ENCODE measurements around the gene TTC34. TPM values are rescaled to one million over a fixed set of nuclear protein-coding genes. Genes with fewer than 3 reads are reported as not detected.

The TTC34 gene
- total and polyA plus RNA-seq, 2 experiments from 2014 or later, result 0.08 to 0.35 TPM

DNA sequence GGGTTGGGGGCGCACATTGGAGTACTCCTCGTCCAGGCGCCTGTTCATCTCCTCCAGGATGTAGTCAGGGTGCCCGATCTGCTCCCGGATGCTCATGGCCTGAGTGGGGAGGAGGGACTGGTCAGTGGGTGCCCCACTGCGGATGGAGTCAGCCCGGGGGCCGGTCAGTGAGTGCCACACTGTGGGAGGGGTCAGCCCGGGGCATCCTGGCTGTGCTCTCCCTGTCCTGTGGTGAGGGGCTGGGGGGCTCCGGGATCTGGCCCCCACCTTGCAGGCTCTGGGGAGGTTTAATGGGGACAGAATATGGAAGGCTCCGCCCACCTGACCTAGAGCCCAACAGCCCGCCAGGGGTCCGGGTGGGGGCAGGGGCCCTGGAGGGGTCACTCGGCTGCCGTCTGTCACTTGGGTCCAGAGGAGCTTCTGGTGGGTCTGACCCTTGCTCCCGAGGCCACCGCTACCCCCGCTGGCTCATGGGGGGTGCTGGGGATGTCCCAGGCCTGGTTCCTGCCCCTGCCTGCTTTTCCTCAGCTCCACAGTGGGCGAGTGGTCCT lies 206.2 kb downstream of the TTC34 start:
- Histone ChIP-seq H2AFZ (no peak overlapping the region), H3K36me3 (ENCODE audit: insufficient read depth) (no peaks in the 10 kb centered on the region), H3K9me2 (ENCODE audit: insufficient read depth) (no peaks in the 10 kb centered on the region), H3K27ac (ENCODE audit: low read depth) (no peak overlapping the region), H3K4me1 (ENCODE audit: insufficient read depth) (no peaks in the 10 kb centered on the region), H4K20me1 (replicated peaks; ENCODE audit: insufficient read depth) (no peaks in the 10 kb centered on the region), H3K4me2 (no peak overlapping the region), H3F3A (replicated peaks; ENCODE audit: low read depth) (no peaks in the 10 kb centered on the region), H3K27me3 (ENCODE audit: insufficient read depth) (no peaks in the 10 kb centered on the region), H3K4me3 (no peak overlapping the region), H3K79me2 (replicated peaks; ENCODE audit: insufficient read depth) (no peaks in the 10 kb centered on the region)
- H3K9me3 Mint-ChIP-seq, result peaks cover 18% of the 10 kb centered on the region
- H3K27ac Mint-ChIP-seq, result no peak overlapping the region
- ATAC-seq (no peak), DNase-seq (ENCODE audit: low spot score) (no peak)
- peaks cover 7% of the 10 kb centered on the region; the same call in 2 of the 3 replicates for H3K36me3 Mint-ChIP-seq (ENCODE audit: low read depth)
- H3K4me1 Mint-ChIP-seq, result no peaks in the 10 kb centered on the region
- TF ChIP-seq STAT1 (IDR thresholded peaks at IDR 0.05; ENCODE audit: unreplicated experiment) (no peak), CREB1 (CRISPR knock-in tag; IDR thresholded peaks at IDR 0.05; ENCODE audit: low read depth) (no peak), EZH2phosphoT487 (IDR thresholded peaks at IDR 0.05; ENCODE audit: unreplicated experiment) (no peak), ZNF114 (CRISPR knock-in tag; IDR thresholded peaks at IDR 0.05) (no peak), ZNF331 (CRISPR knock-in tag; IDR thresholded peaks at IDR 0.05; ENCODE audit: low read depth) (no peak), JUNB (IDR thresholded peaks at IDR 0.05; ENCODE audit: unreplicated experiment) (no peak)
- TF ChIP-seq, protein P1, sequence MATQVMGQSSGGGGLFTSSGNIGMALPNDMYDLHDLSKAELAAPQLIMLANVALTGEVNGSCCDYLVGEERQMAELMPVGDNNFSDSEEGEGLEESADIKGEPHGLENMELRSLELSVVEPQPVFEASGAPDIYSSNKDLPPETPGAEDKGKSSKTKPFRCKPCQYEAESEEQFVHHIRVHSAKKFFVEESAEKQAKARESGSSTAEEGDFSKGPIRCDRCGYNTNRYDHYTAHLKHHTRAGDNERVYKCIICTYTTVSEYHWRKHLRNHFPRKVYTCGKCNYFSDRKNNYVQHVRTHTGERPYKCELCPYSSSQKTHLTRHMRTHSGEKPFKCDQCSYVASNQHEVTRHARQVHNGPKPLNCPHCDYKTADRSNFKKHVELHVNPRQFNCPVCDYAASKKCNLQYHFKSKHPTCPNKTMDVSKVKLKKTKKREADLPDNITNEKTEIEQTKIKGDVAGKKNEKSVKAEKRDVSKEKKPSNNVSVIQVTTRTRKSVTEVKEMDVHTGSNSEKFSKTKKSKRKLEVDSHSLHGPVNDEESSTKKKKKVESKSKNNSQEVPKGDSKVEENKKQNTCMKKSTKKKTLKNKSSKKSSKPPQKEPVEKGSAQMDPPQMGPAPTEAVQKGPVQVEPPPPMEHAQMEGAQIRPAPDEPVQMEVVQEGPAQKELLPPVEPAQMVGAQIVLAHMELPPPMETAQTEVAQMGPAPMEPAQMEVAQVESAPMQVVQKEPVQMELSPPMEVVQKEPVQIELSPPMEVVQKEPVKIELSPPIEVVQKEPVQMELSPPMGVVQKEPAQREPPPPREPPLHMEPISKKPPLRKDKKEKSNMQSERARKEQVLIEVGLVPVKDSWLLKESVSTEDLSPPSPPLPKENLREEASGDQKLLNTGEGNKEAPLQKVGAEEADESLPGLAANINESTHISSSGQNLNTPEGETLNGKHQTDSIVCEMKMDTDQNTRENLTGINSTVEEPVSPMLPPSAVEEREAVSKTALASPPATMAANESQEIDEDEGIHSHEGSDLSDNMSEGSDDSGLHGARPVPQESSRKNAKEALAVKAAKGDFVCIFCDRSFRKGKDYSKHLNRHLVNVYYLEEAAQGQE (IDR thresholded peaks at IDR 0.05; ENCODE audit: unreplicated experiment), result no peak
- TF ChIP-seq, protein P2, sequence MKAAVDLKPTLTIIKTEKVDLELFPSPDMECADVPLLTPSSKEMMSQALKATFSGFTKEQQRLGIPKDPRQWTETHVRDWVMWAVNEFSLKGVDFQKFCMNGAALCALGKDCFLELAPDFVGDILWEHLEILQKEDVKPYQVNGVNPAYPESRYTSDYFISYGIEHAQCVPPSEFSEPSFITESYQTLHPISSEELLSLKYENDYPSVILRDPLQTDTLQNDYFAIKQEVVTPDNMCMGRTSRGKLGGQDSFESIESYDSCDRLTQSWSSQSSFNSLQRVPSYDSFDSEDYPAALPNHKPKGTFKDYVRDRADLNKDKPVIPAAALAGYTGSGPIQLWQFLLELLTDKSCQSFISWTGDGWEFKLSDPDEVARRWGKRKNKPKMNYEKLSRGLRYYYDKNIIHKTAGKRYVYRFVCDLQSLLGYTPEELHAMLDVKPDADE (IDR thresholded peaks at IDR 0.05), result no peak
- peaks cover 6% of the 10 kb centered on the region for H3K27me3 Mint-ChIP-seq (ENCODE audit: insufficient read depth, low read depth, poor library complexity)
- H3K4me3 Mint-ChIP-seq, result no peak overlapping the region

DNA sequence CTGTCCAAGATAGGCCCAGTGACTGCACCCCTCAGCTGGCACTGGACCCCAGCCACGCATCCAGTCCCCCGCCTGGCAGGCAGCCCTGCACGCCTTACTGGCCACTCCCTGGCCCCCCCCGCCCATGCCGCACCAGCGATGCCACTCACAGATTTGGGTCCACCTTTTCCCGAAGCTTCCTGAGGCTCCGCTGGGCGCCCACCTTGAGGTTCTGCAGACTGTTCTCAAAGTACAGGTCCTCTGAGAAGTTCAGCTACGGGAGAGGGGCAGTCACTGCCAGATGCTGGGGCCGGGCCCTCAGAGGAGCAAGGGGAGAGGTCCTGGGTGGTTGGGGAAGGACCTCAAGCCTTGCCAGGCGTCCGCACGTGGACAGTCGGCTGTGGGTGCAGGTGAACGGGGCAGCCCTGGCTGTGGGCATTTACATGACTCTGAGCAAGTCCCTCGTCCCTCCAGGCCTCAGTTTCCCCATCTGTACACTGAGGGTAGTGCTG lies 206.8 kb downstream of the TTC34 start:
- peaks cover 18% of the 10 kb centered on the region for H3K9me3 Mint-ChIP-seq
- H3K36me3 ChIP-seq (ENCODE audit: insufficient read depth), result no peaks in the 10 kb centered on the region
- H3K4me1 Mint-ChIP-seq, result no peaks in the 10 kb centered on the region
- no peaks in the 10 kb centered on the region for H3F3A ChIP-seq (replicated peaks; ENCODE audit: low read depth)
- no peak overlapping the region for H2AFZ ChIP-seq
- H3K79me2 ChIP-seq (replicated peaks; ENCODE audit: insufficient read depth), result no peaks in the 10 kb centered on the region
- no peak for ATAC-seq
- no peaks in the 10 kb centered on the region for H3K4me1 ChIP-seq (ENCODE audit: insufficient read depth)
- H3K27ac ChIP-seq (ENCODE audit: low read depth), result no peak overlapping the region
- H3K9me2 ChIP-seq (ENCODE audit: insufficient read depth), result no peaks in the 10 kb centered on the region
- H3K4me3 Mint-ChIP-seq, result no peak overlapping the region
- no peaks in the 10 kb centered on the region for H3K27me3 ChIP-seq (ENCODE audit: insufficient read depth)
- no peak overlapping the region for H3K4me3 ChIP-seq
- no peak overlapping the region for H3K27ac Mint-ChIP-seq
- no peaks in the 10 kb centered on the region for H4K20me1 ChIP-seq (replicated peaks; ENCODE audit: insufficient read depth)
- H3K4me2 ChIP-seq, result no peak overlapping the region
- H3K36me3 Mint-ChIP-seq (ENCODE audit: low read depth), result peaks cover 11% of the 10 kb centered on the region; the same call in 2 of the 3 replicates
- H3K27me3 Mint-ChIP-seq (ENCODE audit: insufficient read depth, low read depth, poor library complexity), result peaks cover 6% of the 10 kb centered on the region
- no peak for TF ChIP-seq POLR2AphosphoS5 (IDR thresholded peaks at IDR 0.05; ENCODE audit: low read depth)
- TF ChIP-seq ZNF114 (CRISPR knock-in tag; IDR thresholded peaks at IDR 0.05), result no peak
- TF ChIP-seq, protein P3, sequence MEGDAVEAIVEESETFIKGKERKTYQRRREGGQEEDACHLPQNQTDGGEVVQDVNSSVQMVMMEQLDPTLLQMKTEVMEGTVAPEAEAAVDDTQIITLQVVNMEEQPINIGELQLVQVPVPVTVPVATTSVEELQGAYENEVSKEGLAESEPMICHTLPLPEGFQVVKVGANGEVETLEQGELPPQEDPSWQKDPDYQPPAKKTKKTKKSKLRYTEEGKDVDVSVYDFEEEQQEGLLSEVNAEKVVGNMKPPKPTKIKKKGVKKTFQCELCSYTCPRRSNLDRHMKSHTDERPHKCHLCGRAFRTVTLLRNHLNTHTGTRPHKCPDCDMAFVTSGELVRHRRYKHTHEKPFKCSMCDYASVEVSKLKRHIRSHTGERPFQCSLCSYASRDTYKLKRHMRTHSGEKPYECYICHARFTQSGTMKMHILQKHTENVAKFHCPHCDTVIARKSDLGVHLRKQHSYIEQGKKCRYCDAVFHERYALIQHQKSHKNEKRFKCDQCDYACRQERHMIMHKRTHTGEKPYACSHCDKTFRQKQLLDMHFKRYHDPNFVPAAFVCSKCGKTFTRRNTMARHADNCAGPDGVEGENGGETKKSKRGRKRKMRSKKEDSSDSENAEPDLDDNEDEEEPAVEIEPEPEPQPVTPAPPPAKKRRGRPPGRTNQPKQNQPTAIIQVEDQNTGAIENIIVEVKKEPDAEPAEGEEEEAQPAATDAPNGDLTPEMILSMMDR (conservative IDR thresholded peaks at IDR 0.05; ENCODE audit: low read depth in 2 of 2), result no peak
- no peak for DNase-seq (ENCODE audit: low spot score)
